Measurements from ENCODE around the gene ACVRL1. TPM values are rescaled to one million over a fixed set of nuclear protein-coding genes. Genes with fewer than 3 reads are reported as not detected.

Gene ACVRL1
- total and polyA plus RNA-seq, 2 donors (not counting 1 experiment from before 2014, with no cell fraction given), result not detected

- no peak overlapping the region for H2AFZ ChIP-seq (ENCODE audit: insufficient read depth, low read depth, low read length, poor library complexity, severe bottlenecking)
- H3K27me3 ChIP-seq (replicated peaks in 1 of 4; ENCODE audit: control extremely low read depth in 1 of 4, control insufficient read depth in 3 of 4, insufficient read depth in 4 of 4, low read length in 3 of 4), result peaks cover 0 to 16% (median 13%) of the 10 kb centered on the region in 4 experiments
- no peaks in the 10 kb centered on the region for H4K20me1 ChIP-seq (ENCODE audit: control insufficient read depth, insufficient read depth, low read length, poor library complexity, severe bottlenecking)
- no peak overlapping the region for H3K4me3 Mint-ChIP-seq
- POLR2A ChIA-PET, result no interaction called here
- H3K79me2 ChIP-seq (ENCODE audit: control insufficient read depth, insufficient read depth, low read length), result no peaks in the 10 kb centered on the region
- H3K4me1 ChIP-seq (ENCODE audit: control insufficient read depth in 2 of 2, insufficient read depth in 2 of 2, low read length in 2 of 2), result peaks cover 0 to 10% of the 10 kb centered on the region in 2 donors
- no peak overlapping the region for H3K27ac Mint-ChIP-seq
- TF ChIP-seq CTCF (IDR thresholded peaks at IDR 0.05) (no peak), EZH2 (IDR thresholded peaks at IDR 0.05; ENCODE audit: borderline replicate concordance, insufficient read depth, low read depth, low read length, poor library complexity, severe bottlenecking) (no peak)
- H3K9ac ChIP-seq (ENCODE audit: low read length), result no peak overlapping the region
- no peak for DNase-seq
- no peaks in the 10 kb centered on the region for H3K36me3 ChIP-seq (replicated peaks in 1 of 2; ENCODE audit: control extremely low read depth in 1 of 2, control insufficient read depth in 1 of 2, extremely low read depth in 1 of 2, insufficient read depth in 2 of 2, low read length in 1 of 2)
- peaks cover 37% of the 10 kb centered on the region for H3K27me3 Mint-ChIP-seq
- H3K27ac ChIP-seq (ENCODE audit: low read length in 2 of 2), result no peak overlapping the region
- no peaks in the 10 kb centered on the region for H3K9me3 Mint-ChIP-seq (ENCODE audit: insufficient read depth)
- no peak overlapping the region for H3K4me2 ChIP-seq (replicated peaks; ENCODE audit: low read depth, low read length, poor library complexity, severe bottlenecking)
- no peak overlapping the region for H3K4me3 ChIP-seq (ENCODE audit: control extremely low read depth in 1 of 5, extremely low read depth in 1 of 5, insufficient read depth in 1 of 5, low read depth in 2 of 5, low read length in 4 of 5)
- intact Hi-C loops (cut with micrococcal nuclease), result no loop called here
- no peaks in the 10 kb centered on the region for H3K9me3 ChIP-seq (ENCODE audit: control extremely low read depth in 1 of 3, control insufficient read depth in 2 of 3, insufficient read depth in 1 of 3, low read length in 2 of 3)
- ATAC-seq (ENCODE audit: low read depth), result no peak
- 93% methylated on average over 5 of the region's 6 CpGs for WGBS (ENCODE audit: insufficient coverage)
- CTCF ChIA-PET, result interaction anchor here (1.4 to 3.1 kb wide), 2 partner anchors 12 to 70 kb away, joined by 4 to 17 read pairs; no protein-coding TSS in a partner anchor
- peaks cover 4% of the 10 kb centered on the region for H3K4me1 Mint-ChIP-seq
Observed at GRCh38 chr12:51911307-51911706, 4.0 kb downstream of the ACVRL1 start.

GRCh38 chr12:51911788-51912711, 4.7 kb downstream of the ACVRL1 start:
- peaks cover 0 to 16% (median 9%) of the 10 kb centered on the region in 4 experiments for H3K27me3 ChIP-seq (replicated peaks in 1 of 4; ENCODE audit: control extremely low read depth in 1 of 4, control insufficient read depth in 3 of 4, insufficient read depth in 4 of 4, low read length in 3 of 4)
- DNase-seq (no peak), ATAC-seq (ENCODE audit: low read depth) (no peak)
- H3K4me3 ChIP-seq (ENCODE audit: control extremely low read depth in 1 of 5, extremely low read depth in 1 of 5, insufficient read depth in 1 of 5, low read depth in 2 of 5, low read length in 4 of 5), result no peak overlapping the region
- H3K4me1 ChIP-seq (ENCODE audit: control insufficient read depth in 2 of 2, insufficient read depth in 2 of 2, low read length in 2 of 2), result peaks cover 0 to 9% of the 10 kb centered on the region in 2 donors
- ChIA-PET POLR2A (no interaction called here), CTCF (interaction anchor here (1.4 to 3.1 kb wide), 2 partner anchors 11 to 69 kb away, joined by 4 to 17 read pairs; no protein-coding TSS in a partner anchor)
- TF ChIP-seq CTCF (IDR thresholded peaks at IDR 0.05) (no peak), EZH2 (IDR thresholded peaks at IDR 0.05; ENCODE audit: borderline replicate concordance, insufficient read depth, low read depth, low read length, poor library complexity, severe bottlenecking) (no peak)
- Mint-ChIP-seq H3K4me1 (peaks cover 4% of the 10 kb centered on the region), H3K4me3 (no peak overlapping the region), H3K9me3 (ENCODE audit: insufficient read depth) (no peaks in the 10 kb centered on the region), H3K27ac (no peak overlapping the region), H3K27me3 (peaks cover 33% of the 10 kb centered on the region)
- H2AFZ ChIP-seq (ENCODE audit: insufficient read depth, low read depth, low read length, poor library complexity, severe bottlenecking), result no peak overlapping the region
- no peaks in the 10 kb centered on the region for H3K9me3 ChIP-seq (ENCODE audit: control extremely low read depth in 1 of 3, control insufficient read depth in 2 of 3, insufficient read depth in 1 of 3, low read length in 2 of 3)
- H3K9ac ChIP-seq (ENCODE audit: low read length), result no peak overlapping the region
- no peak overlapping the region for H3K27ac ChIP-seq (ENCODE audit: low read length in 2 of 2)
- H3K4me2 ChIP-seq (replicated peaks; ENCODE audit: low read depth, low read length, poor library complexity, severe bottlenecking), result no peak overlapping the region
- intact Hi-C loops (cut with micrococcal nuclease), result no loop called here
- no peaks in the 10 kb centered on the region for H3K36me3 ChIP-seq (replicated peaks in 1 of 2; ENCODE audit: control extremely low read depth in 1 of 2, control insufficient read depth in 1 of 2, extremely low read depth in 1 of 2, insufficient read depth in 2 of 2, low read length in 1 of 2)
- 93% methylated on average over 3 of the region's 8 CpGs for WGBS (ENCODE audit: insufficient coverage)
- H3K79me2 ChIP-seq (ENCODE audit: control insufficient read depth, insufficient read depth, low read length), result no peaks in the 10 kb centered on the region
- H4K20me1 ChIP-seq (ENCODE audit: control insufficient read depth, insufficient read depth, low read length, poor library complexity, severe bottlenecking), result no peaks in the 10 kb centered on the region

Measured in B cell (primary cell).